Measurements from ENCODE around the gene KRT9.
"Not testable (repeated sequence)": the region's sequence is repeated elsewhere in the genome, so short reads cannot be mapped to it uniquely, and the experiment has no call there.

The KRT9 gene

GRCh38 chr17:41571561-41572434, at the start of gene KRT9:
KRT9 (minus strand) TSS chr17:41572059; CDS start chr17:41571992, 67 bp downstream.
- H3K4me3 ChIP-seq (ENCODE audit: low read depth, low read length): no peak within 1 kb of the TSS
- CTCF ChIA-PET: interaction anchor here (1.3 to 4.0 kb wide), 6 partner anchors 8 to 91 kb away, joined by 3 to 24 read pairs (median 4); no protein-coding TSS in a partner anchor
- no peak for TF ChIP-seq CTCF (IDR thresholded peaks at IDR 0.05; ENCODE audit: insufficient read depth, low read length, missing control alignments)
- POLR2A ChIA-PET: interaction anchor here (0.6 kb wide), 1 partner anchor 48 kb away, joined by 3 read pairs; no protein-coding TSS in a partner anchor
- DNase-seq (ENCODE audit: low read depth, low spot score): no peak

GRCh38 chr17:41621435-41621817, 49.6 kb upstream of the KRT9 start:
- POLR2A ChIA-PET; DNase-seq (ENCODE audit: low read depth, low spot score); H3K4me3 ChIP-seq (ENCODE audit: low read depth, low read length): not testable (repeated sequence)
- CTCF ChIA-PET: interaction anchor here (1.4 to 1.9 kb wide), 3 partner anchors 27 to 42 kb away, joined by 5 to 17 read pairs (median 5); no protein-coding TSS in a partner anchor

- ChIA-PET POLR2A (interaction anchor here (0.8 kb wide), 1 partner anchor 69 kb away, joined by 3 read pairs; no protein-coding TSS in a partner anchor), CTCF (interaction anchor here (1.4 to 1.9 kb wide), 3 partner anchors 27 to 42 kb away, joined by 5 to 17 read pairs (median 5); no protein-coding TSS in a partner anchor)
- no peak for DNase-seq (ENCODE audit: low read depth, low spot score)
- TF ChIP-seq CTCF (IDR thresholded peaks at IDR 0.05; ENCODE audit: insufficient read depth, low read length, missing control alignments): no peak
- no peak overlapping the region for H3K4me3 ChIP-seq (ENCODE audit: low read depth, low read length)
Observed at GRCh38 chr17:41620583-41621434, 49.0 kb upstream of the KRT9 start.

GRCh38 chr17:41619927-41620582, 48.2 kb upstream of the KRT9 start:
- POLR2A ChIA-PET: interaction anchor here (0.8 kb wide), 1 partner anchor 69 kb away, joined by 3 read pairs; no protein-coding TSS in a partner anchor
- H3K4me3 ChIP-seq (ENCODE audit: low read depth, low read length); DNase-seq (ENCODE audit: low read depth, low spot score): not testable (repeated sequence)
- CTCF ChIA-PET: interaction anchor here (1.7 to 2.0 kb wide), 3 partner anchors 28 to 72 kb away, joined by 5 to 17 read pairs (median 7); no protein-coding TSS in a partner anchor

- ChIA-PET CTCF (interaction anchor here (1.8 to 2.0 kb wide), 2 partner anchors 29 to 71 kb away, joined by 7 read pairs; no protein-coding TSS in a partner anchor), POLR2A (interaction anchor here (0.6 kb wide), 1 partner anchor 48 kb away, joined by 3 read pairs; the partner anchor contains the start of gene KRT9)
- no peak overlapping the region for H3K4me3 ChIP-seq (ENCODE audit: low read depth, low read length)
- TF ChIP-seq CTCF (IDR thresholded peaks at IDR 0.05; ENCODE audit: insufficient read depth, low read length, missing control alignments): no peak
- no peak for DNase-seq (ENCODE audit: low read depth, low spot score)
Observed at GRCh38 chr17:41619036-41619926, 47.4 kb upstream of the KRT9 start.

GRCh38 chr17:41618341-41619035, 46.6 kb upstream of the KRT9 start:
- CTCF ChIA-PET: interaction anchor here (1.8 to 2.0 kb wide), 2 partner anchors 30 to 70 kb away, joined by 7 read pairs; no protein-coding TSS in a partner anchor
- TF ChIP-seq CTCF (IDR thresholded peaks at IDR 0.05; ENCODE audit: insufficient read depth, low read length, missing control alignments): no peak
- POLR2A ChIA-PET: no interaction called here
- H3K4me3 ChIP-seq (ENCODE audit: low read depth, low read length): no peak overlapping the region
- no peak for DNase-seq (ENCODE audit: low read depth, low spot score)
